OCI-LY7 (cell line): Measurements from ENCODE around the gene PPP2R5C. TPM values are rescaled to one million over a fixed set of nuclear protein-coding genes. Genes with fewer than 3 reads are reported as not detected.

Experiments
- BruUV-seq: library from RNA; stranded (reverse); fragments of 400-500 nt; replicated peaks from 2 replicates; lab custom pipeline; 2021; lab: Mats Ljungman, UMichigan
- CTCF ChIA-PET: fragments of 300-600 bp; sonication (Branson Sonifier 250); formaldehyde crosslinking; loops from one replicate; lab custom pipeline; 2022; ENCODE audit warnings: antibody characterized with exemption; ENCODE audit not compliant: unreplicated experiment; lab: Charles Lee
- POLR2A ChIA-PET: fragments of 300-600 bp; sonication (Branson Sonifier 250); formaldehyde crosslinking; loops from one replicate; lab custom pipeline; 2022; ENCODE audit warnings: antibody characterized with exemption; lab: Charles Lee
- DNase-seq: peaks from one replicate; pipeline ENCODE4 v3.0.0-alpha.2; 2015; ENCODE audit warnings: low spot score
- H2AFZ ChIP-seq: fragments of 200-600 bp; sonication (generic), shearing (Covaris generic); 2 replicates; pipeline ENCODE4 v1.6.1; 2014; ENCODE audit warnings: mild to moderate bottlenecking, antibody characterized with exemption, low read length, moderate library complexity
- H3K27ac ChIP-seq: fragments of 200-600 bp; sonication (generic); 2 replicates; pipeline ENCODE4 v1.5.1; 2014; ENCODE audit warnings: mixed run types, low read depth, mild to moderate bottlenecking, moderate library complexity, low read length, inconsistent platforms; ENCODE audit not compliant: poor library complexity, severe bottlenecking
- H3K36me3 ChIP-seq: fragments of 200-600 bp; sonication (generic); 2 replicates; pipeline ENCODE4 v1.6.1; 2014; ENCODE audit warnings: mild to moderate bottlenecking, antibody characterized with exemption, low read length, moderate library complexity, mixed read lengths; ENCODE audit not compliant: insufficient read depth
- H3K4me1 ChIP-seq: fragments of 200-600 bp; sonication (generic); 2 replicates; pipeline ENCODE4 v1.5.1; 2014; ENCODE audit warnings: mild to moderate bottlenecking, low read length; ENCODE audit not compliant: insufficient read depth, poor library complexity, severe bottlenecking
- H3K4me2 ChIP-seq: fragments of 200-600 bp; sonication (generic); 2 replicates; pipeline ENCODE4 v1.6.1; 2014; ENCODE audit warnings: mild to moderate bottlenecking, low read length
- H3K4me3 ChIP-seq: fragments of 200-600 bp; sonication (generic); 2 replicates; pipeline ENCODE4 v1.5.1; 2014; ENCODE audit warnings: mild to moderate bottlenecking, low read depth, low read length; ENCODE audit not compliant: poor library complexity, severe bottlenecking
- H3K79me2 ChIP-seq: fragments of 200-600 bp; sonication (generic); 2 replicates; pipeline ENCODE4 v1.6.1; 2016; ENCODE audit warnings: low read depth, mild to moderate bottlenecking, low read length, moderate library complexity, mixed read lengths; ENCODE audit not compliant: insufficient read depth
- H3K9me2 ChIP-seq: fragments of 200-600 bp; sonication (generic); 2 replicates; pipeline ENCODE4 v1.6.1; 2016; ENCODE audit warnings: mild to moderate bottlenecking, low read length, mixed read lengths; ENCODE audit not compliant: insufficient read depth
- H3K9me3 ChIP-seq: fragments of 200-600 bp; sonication (generic); 2 replicates; pipeline ENCODE4 v1.6.1; 2014; ENCODE audit warnings: mild to moderate bottlenecking, mixed run types, low read length, mixed read lengths
- H4K20me1 ChIP-seq: fragments of 200-600 bp; sonication (generic); 2 replicates; pipeline ENCODE4 v1.6.1; 2014; ENCODE audit warnings: mild to moderate bottlenecking, antibody characterized with exemption, low read length, moderate library complexity, mixed read lengths; ENCODE audit not compliant: insufficient read depth
- CTCF ChIP-seq: fragments of 200-600 bp; sonication (generic); conservative IDR thresholded peaks from 2 replicates; pipeline ENCODE4 v1.5.1; 2014; ENCODE audit warnings: mild to moderate bottlenecking, antibody characterized with exemption, low read length, moderate library complexity, mixed read lengths
- EZH2phosphoT487 ChIP-seq: fragments of 200-600 bp; sonication (generic); IDR thresholded peaks from 2 replicates; pipeline ENCODE4 v1.6.1; 2018; ENCODE audit warnings: low read depth, borderline replicate concordance, mild to moderate bottlenecking, mixed run types, antibody characterized with exemption, low read length, moderate library complexity, mixed read lengths
- intact Hi-C: fragments of 100-400 bp; cut with micrococcal nuclease; formaldehyde crosslinking; loops from one replicate; pipeline ENCODE4 v1.10.0; 2022; ENCODE audit not compliant: unreplicated experiment
- total RNA-seq, 2 experiments: library from RNA; depleted of rRNA in 1 of 2; stranded (reverse); fragments of >200 nt in 1 of 2; shearing (Covaris generic) in 1 of 2; gene quantifications; 2 replicates each; pipeline ENCODE4 v1.2.3, GENCODE V29; 2014 to 2022

PPP2R5C gene
- total RNA-seq, 2 experiments from 2014 or later: 161 to 236 TPM

- Histone ChIP-seq H3K4me3 (peak overlapping the region; percentile 26), H3K4me1 (peaks cover 48% of the 10 kb centered on the region), H3K9me2 (no peaks in the 10 kb centered on the region), H4K20me1 (no peaks in the 10 kb centered on the region), H3K79me2 (peaks cover 4% of the 10 kb centered on the region; the same call in 1 of the 2 replicates), H3K27ac (no peak overlapping the region), H3K4me2 (peak overlapping the region; percentile 58), H3K36me3 (peaks cover 5% of the 10 kb centered on the region; the same call in 1 of the 2 replicates), H2AFZ (peak overlapping the region; percentile 93; the same call in 1 of the 2 replicates), H3K9me3 (peaks cover 4% of the 10 kb centered on the region; the same call in 1 of the 2 replicates)
- peak; percentile 51 for DNase-seq
- intact Hi-C loops: no loop called here
- TF ChIP-seq CTCF: no peak
- no peak for TF ChIP-seq EZH2phosphoT487
- ChIA-PET CTCF (interaction anchor here (0.6 kb wide), 1 partner anchor 56 kb away, joined by 3 read pairs; no protein-coding TSS in a partner anchor), POLR2A (interaction anchor here (0.6 to 6.8 kb wide), 4 partner anchors 9 to 63 kb away, joined by 3 to 68 read pairs (median 3); no protein-coding TSS in a partner anchor)
- BruUV-seq: no TSS peak
These were observed 26.6 kb downstream of the PPP2R5C start for GRCh38 chr14:101788016-101788635.

- H3K4me1 ChIP-seq: peaks cover 48% of the 10 kb centered on the region
- no peak overlapping the region for H3K27ac ChIP-seq
- H2AFZ ChIP-seq: peak overlapping the region; percentile 93
- peaks cover 15% of the 10 kb centered on the region for H3K9me3 ChIP-seq
- no peaks in the 10 kb centered on the region for H4K20me1 ChIP-seq
- DNase-seq: no peak
- BruUV-seq: no TSS peak
- H3K9me2 ChIP-seq: no peaks in the 10 kb centered on the region
- TF ChIP-seq EZH2phosphoT487 (no peak), CTCF (no peak)
- H3K4me2 ChIP-seq: peak overlapping the region; percentile 58
- H3K4me3 ChIP-seq: peak overlapping the region; percentile 32
- intact Hi-C loops: no loop called here
- POLR2A ChIA-PET: interaction anchor here (0.9 to 6.8 kb wide), 3 partner anchors 10 to 25 kb away, joined by 3 to 68 read pairs (median 4); no protein-coding TSS in a partner anchor
- peaks cover 4% of the 10 kb centered on the region; the same call in 1 of the 2 replicates for H3K79me2 ChIP-seq
- CTCF ChIA-PET: no interaction called here
- peaks cover 15% of the 10 kb centered on the region for H3K36me3 ChIP-seq
These were observed 27.7 kb downstream of the PPP2R5C start for GRCh38 chr14:101789222-101789621.

- Histone ChIP-seq H3K9me2 (no peaks in the 10 kb centered on the region), H3K4me2 (peak overlapping the region; percentile 92), H3K27ac (peak overlapping the region; percentile 26), H4K20me1 (no peaks in the 10 kb centered on the region), H3K36me3 (peaks cover 14% of the 10 kb centered on the region), H2AFZ (peak overlapping the region; percentile 66; the same call in 1 of the 2 replicates), H3K79me2 (peaks cover 4% of the 10 kb centered on the region; the same call in 1 of the 2 replicates), H3K9me3 (peaks cover 25% of the 10 kb centered on the region), H3K4me1 (peaks cover 48% of the 10 kb centered on the region), H3K4me3 (peak overlapping the region; percentile 32)
- TF ChIP-seq EZH2phosphoT487 (no peak), CTCF (no peak)
- no TSS peak for BruUV-seq
- DNase-seq: peak; percentile 59
- intact Hi-C loops: loop anchor here (1.0 kb wide), 1 partner anchor 18 kb away; no protein-coding TSS in a partner anchor
- CTCF ChIA-PET: interaction anchor here (0.7 kb wide), 1 partner anchor 20 kb away, joined by 6 read pairs; no protein-coding TSS in a partner anchor
- POLR2A ChIA-PET: interaction anchor here (0.5 to 6.8 kb wide), 9 partner anchors 9 to 741 kb away, joined by 3 to 68 read pairs (median 5); no protein-coding TSS in a partner anchor
These were observed 28.7 kb downstream of the PPP2R5C start for GRCh38 chr14:101790232-101790631.
